Suprapubic skin (tissue), 4 donors: ENCODE results near the gene GRIK4. TPM values are rescaled to one million over a fixed set of nuclear protein-coding genes. Genes with fewer than 3 reads are reported as not detected.

Source experiments
- DNase-seq, 2 donors: peaks; one replicate each; pipeline ENCODE4 v3.0.0-alpha.2; 2019; ENCODE audit warnings: low spot score in 2 of 2
- H3K27ac ChIP-seq: fragments of 200-600 bp; sonication (generic); one replicate; pipeline ENCODE4 v1.5.1; 2019
- H3K27me3 ChIP-seq: fragments of 200-600 bp; sonication (generic); one replicate; pipeline ENCODE4 v1.5.1; 2019
- H3K36me3 ChIP-seq: fragments of 200-600 bp; sonication (generic); one replicate; pipeline ENCODE4 v1.5.1; 2019
- H3K4me1 ChIP-seq: fragments of 200-600 bp; sonication (generic); one replicate; pipeline ENCODE4 v1.5.1; 2019
- H3K4me3 ChIP-seq: fragments of 200-600 bp; sonication (generic); one replicate; pipeline ENCODE4 v1.5.1; 2019; ENCODE audit warnings: mild to moderate bottlenecking
- H3K9me3 ChIP-seq: fragments of 200-600 bp; sonication (generic); one replicate; pipeline ENCODE4 v1.5.1; 2019
- EP300 ChIP-seq: sonication (generic); formaldehyde crosslinking; IDR thresholded peaks from one replicate; pipeline ENCODE4 v1.6.1; 2017; ENCODE audit warnings: antibody characterized with exemption
- POLR2A ChIP-seq, 2 donors: fragments of 450-650 bp; IDR thresholded peaks; one replicate each; pipeline ENCODE4 v1.6.1; 2017; ENCODE audit warnings: antibody characterized with exemption in 2 of 2, mild to moderate bottlenecking in 2 of 2, moderate library complexity in 2 of 2
- POLR2AphosphoS5 ChIP-seq, 3 donors: sonication (generic); formaldehyde crosslinking; IDR thresholded peaks; one replicate each; pipeline ENCODE4 v1.6.1; 2017; ENCODE audit warnings: antibody characterized with exemption in 3 of 3
- WGBS: methylation state at CpG from one replicate; pipeline ENCODE4 v1.1.5; 2018; 5-methylcytosine and 5-hydroxymethylcytosine counted together
- total RNA-seq, 4 donors: library from RNA; depleted of rRNA; stranded (reverse); fragments of >200 nt; gene quantifications; one replicate each; pipeline ENCODE4 v1.1.0, GENCODE V29; 2016
- TF ChIP-seq, protein P1 (sequence below), 2 donors: fragments of 200-600 bp in 1 of 2; fragments of 450-650 bp in 1 of 2; sonication (generic) in 1 of 2; IDR thresholded peaks; one replicate each; pipeline ENCODE4 v1.5.1; 2016 to 2019; ENCODE audit warnings: antibody characterized with exemption in 2 of 2, mild to moderate bottlenecking in 1 of 2, moderate library complexity in 1 of 2

The GRIK4 gene
- total RNA-seq, 4 donors from 2014 or later: 0.24 TPM; not detected in 3

DNA sequence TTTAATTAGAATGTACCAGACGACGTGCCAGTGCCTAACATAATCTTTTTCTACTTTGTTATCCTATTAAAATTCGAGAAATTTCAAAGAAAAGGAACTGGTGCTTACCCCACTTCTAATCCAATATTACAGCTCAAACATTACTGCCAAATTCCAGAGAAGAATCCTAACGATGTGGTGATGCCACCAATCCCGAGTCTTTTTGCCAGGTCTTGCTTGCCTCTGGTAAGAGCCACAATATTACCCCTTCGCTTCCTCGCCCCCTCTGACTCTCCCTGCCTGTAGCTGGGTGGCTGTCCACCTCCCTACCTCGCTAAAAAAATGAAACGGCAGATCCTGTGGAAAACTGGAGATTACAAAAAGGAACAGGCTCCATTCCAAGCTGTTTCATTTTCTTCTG, 462.9 kb downstream of the GRIK4 start:
- H3K27ac ChIP-seq: no peak overlapping the region
- no peaks in the 10 kb centered on the region for H3K4me1 ChIP-seq
- H3K27me3 ChIP-seq: peaks cover 17% of the 10 kb centered on the region
- TF ChIP-seq POLR2A (IDR thresholded peaks at IDR 0.05) (no peak), EP300 (no peak), POLR2AphosphoS5 (IDR thresholded peaks at IDR 0.05) (no peak)
- TF ChIP-seq, protein P1, sequence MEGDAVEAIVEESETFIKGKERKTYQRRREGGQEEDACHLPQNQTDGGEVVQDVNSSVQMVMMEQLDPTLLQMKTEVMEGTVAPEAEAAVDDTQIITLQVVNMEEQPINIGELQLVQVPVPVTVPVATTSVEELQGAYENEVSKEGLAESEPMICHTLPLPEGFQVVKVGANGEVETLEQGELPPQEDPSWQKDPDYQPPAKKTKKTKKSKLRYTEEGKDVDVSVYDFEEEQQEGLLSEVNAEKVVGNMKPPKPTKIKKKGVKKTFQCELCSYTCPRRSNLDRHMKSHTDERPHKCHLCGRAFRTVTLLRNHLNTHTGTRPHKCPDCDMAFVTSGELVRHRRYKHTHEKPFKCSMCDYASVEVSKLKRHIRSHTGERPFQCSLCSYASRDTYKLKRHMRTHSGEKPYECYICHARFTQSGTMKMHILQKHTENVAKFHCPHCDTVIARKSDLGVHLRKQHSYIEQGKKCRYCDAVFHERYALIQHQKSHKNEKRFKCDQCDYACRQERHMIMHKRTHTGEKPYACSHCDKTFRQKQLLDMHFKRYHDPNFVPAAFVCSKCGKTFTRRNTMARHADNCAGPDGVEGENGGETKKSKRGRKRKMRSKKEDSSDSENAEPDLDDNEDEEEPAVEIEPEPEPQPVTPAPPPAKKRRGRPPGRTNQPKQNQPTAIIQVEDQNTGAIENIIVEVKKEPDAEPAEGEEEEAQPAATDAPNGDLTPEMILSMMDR (IDR thresholded peaks at IDR 0.05): no peak
- no peaks in the 10 kb centered on the region for H3K9me3 ChIP-seq
- 67% methylated on average over 9 of the region's 9 CpGs for WGBS
- H3K4me3 ChIP-seq: no peak overlapping the region
- no peak for DNase-seq
- no peaks in the 10 kb centered on the region for H3K36me3 ChIP-seq

- H3K27me3 ChIP-seq: peaks cover 14% of the 10 kb centered on the region
- TF ChIP-seq EP300 (no peak), POLR2A (IDR thresholded peaks at IDR 0.05) (no peak), POLR2AphosphoS5 (IDR thresholded peaks at IDR 0.05) (no peak)
- TF ChIP-seq, protein P1 (IDR thresholded peaks at IDR 0.05): no peak
- no peak for DNase-seq
- no peaks in the 10 kb centered on the region for H3K9me3 ChIP-seq
- H3K4me1 ChIP-seq: no peaks in the 10 kb centered on the region
- H3K27ac ChIP-seq: no peak overlapping the region
- 55% methylated on average over 4 of the region's 4 CpGs for WGBS
- H3K36me3 ChIP-seq: no peaks in the 10 kb centered on the region
- no peak overlapping the region for H3K4me3 ChIP-seq
These were observed 463.4 kb downstream of the GRIK4 start for GRCh38 chr11:120974965-120975364.

DNA sequence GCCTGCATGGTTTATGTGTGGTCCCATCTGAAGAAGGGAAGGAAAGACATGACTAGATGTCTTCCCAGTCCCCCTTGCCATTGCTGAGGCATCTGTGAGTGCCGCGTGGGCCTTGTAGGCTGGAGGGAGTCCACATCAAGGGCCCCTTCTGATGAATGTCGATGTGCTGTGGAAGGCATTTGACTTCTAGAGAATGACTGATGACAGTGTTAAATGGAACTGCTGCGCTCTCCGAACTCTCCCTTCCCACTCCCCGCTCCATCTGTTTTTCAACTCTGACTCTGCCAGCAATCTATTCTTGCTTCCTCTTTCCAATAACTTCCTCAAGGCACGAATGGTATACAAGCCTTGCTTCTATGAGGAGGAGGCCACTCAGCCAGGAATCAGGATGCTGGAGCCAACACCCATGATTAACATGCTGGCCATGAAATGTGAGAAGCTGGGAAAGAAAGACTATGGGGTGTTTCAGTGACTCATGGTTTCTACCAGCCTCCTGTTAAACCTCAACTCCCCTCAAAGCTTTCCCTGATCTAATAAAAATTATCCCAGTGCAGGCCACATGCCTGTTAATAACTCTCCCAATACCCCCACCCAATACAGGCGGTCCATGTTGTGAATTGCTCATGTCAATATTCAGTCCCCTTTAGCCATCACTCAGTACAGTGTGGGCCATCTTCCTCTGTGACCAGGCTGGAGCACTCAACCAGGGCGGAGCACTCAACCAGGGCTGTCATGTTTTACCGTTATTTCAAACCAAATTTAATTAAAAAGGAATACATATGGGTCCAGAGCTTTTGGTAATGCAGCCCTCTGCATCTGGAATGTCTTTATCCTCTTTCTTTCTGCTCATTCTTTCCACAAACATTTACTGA, 466.0 kb downstream of the GRIK4 start:
- DNase-seq: no peak
- no peak for TF ChIP-seq POLR2AphosphoS5 (IDR thresholded peaks at IDR 0.05)
- TF ChIP-seq, protein P1 (IDR thresholded peaks at IDR 0.05): no peak
- TF ChIP-seq EP300: no peak
- TF ChIP-seq POLR2A (IDR thresholded peaks at IDR 0.05): no peak
- peaks cover 5% of the 10 kb centered on the region for H3K27me3 ChIP-seq
- no peaks in the 10 kb centered on the region for H3K9me3 ChIP-seq
- no peak overlapping the region for H3K4me3 ChIP-seq
- no peaks in the 10 kb centered on the region for H3K4me1 ChIP-seq
- H3K36me3 ChIP-seq: no peaks in the 10 kb centered on the region
- WGBS: 70% methylated on average over 10 of the region's 10 CpGs
- no peak overlapping the region for H3K27ac ChIP-seq

GRCh38 chr11:120978701-120979100, 467.2 kb downstream of the GRIK4 start:
- Histone ChIP-seq H3K9me3 (no peaks in the 10 kb centered on the region), H3K27me3 (no peaks in the 10 kb centered on the region), H3K36me3 (no peaks in the 10 kb centered on the region), H3K4me1 (no peaks in the 10 kb centered on the region), H3K4me3 (no peak overlapping the region), H3K27ac (no peak overlapping the region)
- no peak for DNase-seq
- WGBS: 63% methylated on average over 3 of the region's 3 CpGs
- TF ChIP-seq EP300 (no peak), POLR2AphosphoS5 (IDR thresholded peaks at IDR 0.05) (no peak)

DNA sequence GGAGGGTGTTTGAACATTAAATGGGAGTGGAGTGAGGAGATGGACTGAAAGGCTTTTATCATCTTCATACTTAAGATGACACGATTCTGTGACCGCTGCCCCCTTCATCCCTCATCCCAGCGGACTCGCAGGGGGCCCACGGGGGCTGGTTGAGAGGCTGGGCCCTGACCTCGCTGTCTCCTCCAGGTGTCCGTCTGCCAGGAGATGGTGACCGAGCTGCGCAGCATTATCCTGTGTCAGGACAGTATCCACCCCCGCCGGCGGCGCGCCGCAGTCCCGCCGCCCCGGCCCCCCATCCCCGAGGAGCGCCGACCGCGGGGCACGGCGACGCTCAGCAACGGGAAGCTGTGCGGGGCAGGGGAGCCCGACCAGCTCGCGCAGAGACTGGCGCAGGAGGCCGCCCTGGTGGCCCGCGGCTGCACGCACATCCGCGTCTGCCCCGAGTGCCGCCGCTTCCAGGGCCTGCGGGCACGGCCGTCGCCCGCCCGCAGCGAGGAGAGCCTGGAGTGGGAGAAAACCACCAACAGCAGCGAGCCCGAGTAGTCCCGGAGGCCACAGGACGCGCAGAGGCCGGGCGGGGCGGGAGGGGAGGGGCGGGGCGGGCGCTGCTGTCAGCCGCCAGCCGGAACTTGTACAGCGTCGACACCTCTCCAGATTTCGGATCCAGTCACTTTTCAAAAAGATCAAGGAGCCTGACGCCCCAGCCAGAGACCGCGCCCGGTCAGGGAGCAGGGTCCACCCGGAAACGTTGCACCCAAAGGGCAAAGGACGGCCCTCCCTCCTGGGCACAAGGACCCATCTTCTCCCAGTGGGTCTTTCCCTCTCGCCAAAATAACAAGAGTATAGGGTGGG, 474.4 kb downstream of the GRIK4 start:
- TF ChIP-seq EP300 (no peak), POLR2A (IDR thresholded peaks at IDR 0.05) (no peak), POLR2AphosphoS5 (IDR thresholded peaks at IDR 0.05) (no peak)
- TF ChIP-seq, protein P1 (IDR thresholded peaks at IDR 0.05): peak in 1 of 2 donors; percentile 42
- no peak overlapping the region for H3K27ac ChIP-seq
- WGBS: 13% methylated on average over 15 of the region's 72 CpGs
- H3K4me1 ChIP-seq: peaks cover 11% of the 10 kb centered on the region
- peaks cover 2% of the 10 kb centered on the region for H3K27me3 ChIP-seq
- DNase-seq: no peak
- no peaks in the 10 kb centered on the region for H3K9me3 ChIP-seq
- H3K36me3 ChIP-seq: no peaks in the 10 kb centered on the region
- H3K4me3 ChIP-seq: peak overlapping the region; percentile 49
